GM19025 (cell line): ENCODE measurements around the gene CAND1.
"Not testable (repeated sequence)": the region's sequence is repeated elsewhere in the genome, so short reads cannot be mapped to it uniquely, and the experiment has no call there.

ENCODE experiments used
- ATAC-seq: cut with Tn5 transposase; IDR thresholded peaks from one replicate; pipeline ENCODE4 v1.9.1; 2021; ENCODE audit warnings: mild to moderate bottlenecking, low read depth, moderate library complexity; ENCODE audit not compliant: unreplicated experiment

The CAND1 gene

GRCh38 chr12:67338426-67338825 is 69.3 kb downstream of the CAND1 start:
- no peak for ATAC-seq

DNA sequence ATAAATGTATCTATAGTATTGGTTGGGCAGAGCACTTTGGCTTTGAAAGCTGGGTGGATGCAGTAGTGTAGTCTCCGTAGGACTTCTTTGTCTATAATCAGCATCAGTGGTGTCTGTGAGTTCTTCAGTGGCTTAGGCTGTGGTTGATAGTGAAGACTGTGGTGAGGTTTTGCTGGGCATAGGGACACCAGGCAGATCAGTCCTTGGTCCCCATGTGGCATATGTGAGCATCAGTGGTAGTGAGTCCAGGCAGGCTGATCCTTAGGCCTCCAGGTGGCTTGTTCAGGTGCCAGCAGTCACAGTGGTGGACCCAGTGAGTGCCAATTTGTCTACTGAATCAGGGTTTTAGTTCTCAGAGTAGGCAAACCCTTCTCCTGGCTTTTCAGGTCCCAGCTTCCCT is 70.4 kb downstream of the CAND1 start:
- ATAC-seq, result no peak

- not testable (repeated sequence) for ATAC-seq
Observed at GRCh38 chr12:67341086-67341485, 71.9 kb downstream of the CAND1 start.

GRCh38 chr12:67344979-67345710 is 76.0 kb downstream of the CAND1 start:
- ATAC-seq, result no peak

GRCh38 chr12:67348683-67349082 is 79.5 kb downstream of the CAND1 start:
- no peak for ATAC-seq

- ATAC-seq, result no peak
Observed at GRCh38 chr12:67352682-67353081, 83.5 kb downstream of the CAND1 start.

- ATAC-seq, result no peak
Observed at GRCh38 chr12:67354322-67354721, 85.2 kb downstream of the CAND1 start.

DNA sequence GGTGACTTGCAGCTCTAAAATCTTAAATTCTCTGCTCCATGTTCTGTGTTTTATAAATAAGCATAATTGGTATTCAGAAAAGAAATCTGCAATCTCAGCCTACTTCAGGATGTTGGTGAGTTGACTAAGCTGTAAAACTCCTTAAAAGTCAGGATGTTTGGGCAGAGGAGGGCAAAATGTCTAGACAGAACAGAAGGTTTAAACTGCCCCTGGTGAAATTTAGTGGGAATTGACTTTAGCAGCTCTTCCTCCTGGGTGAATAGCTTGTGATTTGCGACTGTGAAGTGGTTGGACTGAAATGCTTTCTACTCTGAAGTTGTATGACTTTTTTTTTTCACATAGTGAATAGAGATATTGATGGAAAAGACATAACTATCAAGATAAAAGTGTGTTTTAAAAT is 85.8 kb downstream of the CAND1 start:
- ATAC-seq, result no peak

GRCh38 chr12:67355428-67356379 is 86.5 kb downstream of the CAND1 start:
- ATAC-seq, result no peak

GRCh38 chr12:67356380-67356774 is 87.2 kb downstream of the CAND1 start:
- no peak for ATAC-seq

GRCh38 chr12:67357376-67358125 is 88.4 kb downstream of the CAND1 start:
- ATAC-seq, result no peak

DNA sequence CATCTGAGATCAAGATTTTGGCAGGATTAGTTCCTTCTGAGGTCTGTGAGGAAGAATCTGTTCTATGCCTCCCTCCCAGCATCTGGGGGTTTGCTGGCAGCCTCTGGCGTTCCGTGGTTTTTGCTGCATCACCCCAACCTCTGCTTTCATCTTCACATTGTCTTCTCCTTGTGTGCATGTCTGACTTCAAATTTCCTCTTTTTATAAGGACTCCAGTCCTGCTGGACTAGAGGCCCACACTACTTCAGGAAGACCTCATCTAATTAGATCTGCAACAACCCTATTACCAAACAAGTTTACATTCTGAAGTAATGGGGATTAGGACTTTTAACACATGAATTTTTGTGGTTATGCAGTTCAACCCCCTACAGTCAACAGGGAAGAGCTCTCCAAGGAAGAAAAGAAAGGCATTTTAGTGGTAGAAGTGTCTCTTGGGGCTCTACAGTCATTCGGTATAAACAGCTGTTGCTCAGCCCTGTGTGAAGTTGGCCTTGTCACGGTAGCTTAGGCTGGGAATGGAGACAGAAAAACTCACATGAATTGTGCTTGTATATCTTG is 89.7 kb downstream of the CAND1 start:
- ATAC-seq, result no peak

DNA sequence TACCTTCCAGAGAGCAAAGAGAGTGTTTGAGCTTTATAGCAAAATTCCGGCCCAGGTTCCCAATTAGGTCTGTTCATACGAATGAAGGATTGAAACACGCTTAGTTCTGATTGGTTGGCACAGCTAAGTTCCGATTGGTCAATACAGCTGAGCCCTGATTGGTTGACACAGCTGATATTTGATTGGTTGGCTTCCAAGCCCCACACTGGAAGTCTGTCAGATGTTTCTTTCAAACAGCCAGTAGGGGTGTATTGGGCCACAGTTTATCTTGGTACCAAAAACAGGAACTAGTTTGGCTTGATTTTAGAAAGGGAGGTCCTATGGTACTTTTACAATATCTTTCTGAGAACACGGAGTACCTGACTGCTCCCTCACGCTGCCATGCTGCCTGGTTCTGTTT is 93.4 kb downstream of the CAND1 start:
- ATAC-seq, result no peak

DNA sequence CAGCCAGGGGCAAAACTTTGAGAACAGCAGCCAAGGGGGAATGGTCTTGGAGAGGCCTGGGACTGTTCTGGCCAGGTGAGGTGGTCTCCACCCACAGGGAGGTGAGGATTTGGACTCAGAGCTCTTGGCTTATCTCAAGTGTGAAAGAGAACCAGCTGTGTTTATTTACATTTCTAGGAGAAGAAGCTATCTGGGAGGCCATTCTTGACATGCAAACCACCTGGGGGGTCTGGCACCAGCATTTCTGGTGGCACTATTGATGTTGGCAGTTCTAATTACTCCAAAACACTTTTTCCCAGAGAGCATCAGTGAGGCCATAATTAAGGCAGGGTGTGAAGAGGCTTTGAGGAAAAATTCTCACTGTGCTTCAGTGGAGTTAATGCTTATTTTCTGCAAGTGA is 95.1 kb downstream of the CAND1 start:
- no peak for ATAC-seq

GRCh38 chr12:67365131-67365530 is 96.0 kb downstream of the CAND1 start:
- ATAC-seq, result no peak

DNA sequence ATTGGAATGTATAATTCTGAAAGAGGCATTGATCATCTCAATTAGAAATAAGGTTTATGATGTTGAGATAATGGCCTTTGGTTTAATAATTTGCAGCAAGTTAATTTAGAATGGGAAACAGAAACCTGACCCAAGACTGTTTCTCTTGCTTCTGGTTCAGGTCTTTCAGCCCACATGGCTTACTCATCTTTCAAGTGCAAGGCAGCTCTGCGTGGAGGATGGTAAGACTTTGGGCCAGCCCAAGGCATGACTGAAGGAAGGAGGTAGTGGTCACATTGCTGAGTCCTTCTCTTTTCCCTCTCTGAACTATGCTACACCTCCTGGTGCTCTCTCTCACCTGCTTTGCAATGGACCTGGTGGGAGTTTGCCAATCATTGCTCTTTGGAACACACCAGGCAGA is 98.7 kb downstream of the CAND1 start:
- ATAC-seq, result no peak
